CD4-positive, alpha-beta T cell treated with Interleukin-6 at 100 ng/mL for 8 hours (primary cell): ENCODE data around the gene PDXP.

Experiments used
- DNase-seq: peaks from one replicate; pipeline ENCODE4 v3.0.0-alpha.2; 2020; ENCODE audit warnings: mixed read lengths, low spot score

PDXP gene

DNA sequence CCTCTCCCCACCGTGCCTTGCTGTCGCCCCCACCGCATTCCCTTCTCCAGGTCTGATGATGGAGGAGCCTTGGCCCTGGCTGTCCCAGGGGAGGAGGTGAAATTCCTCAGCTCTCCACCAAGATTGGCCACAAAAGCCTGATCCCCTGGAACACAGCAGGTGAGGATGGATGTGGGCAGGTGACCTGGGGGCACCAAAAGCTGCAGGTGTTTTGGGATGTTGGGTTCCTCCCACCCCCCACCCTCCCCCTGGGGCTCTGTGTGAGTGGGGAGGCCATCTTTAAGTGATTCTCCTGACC, 39.0 kb downstream of the PDXP start:
- no peak for DNase-seq

- DNase-seq = no peak
These were observed 42.7 kb downstream of the PDXP start for GRCh38 chr22:37701141-37701786.

- DNase-seq = no peak
These were observed 45.4 kb downstream of the PDXP start for GRCh38 chr22:37703906-37704305.

- no peak for DNase-seq
These were observed 46.1 kb downstream of the PDXP start for GRCh38 chr22:37704645-37705044.

DNA sequence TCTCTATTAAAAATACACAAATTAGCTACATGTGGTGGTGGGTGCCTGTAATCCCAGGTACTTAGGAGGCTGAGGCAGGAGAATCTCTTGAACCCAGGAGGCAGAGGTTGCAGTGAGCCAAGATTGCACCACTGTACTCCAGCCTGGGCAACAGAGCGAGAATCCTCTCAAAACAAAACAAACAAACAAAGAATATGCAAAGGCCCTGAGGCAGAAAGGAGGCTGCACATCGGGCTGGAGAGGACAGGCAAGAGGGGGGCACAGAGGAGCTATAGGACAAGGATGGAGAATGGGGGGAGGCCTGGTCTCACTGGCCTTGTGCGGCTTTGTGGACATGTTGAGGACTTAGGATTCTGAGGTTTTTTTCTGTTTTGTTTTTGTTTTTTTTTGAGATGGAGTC, 46.7 kb downstream of the PDXP start:
- no peak for DNase-seq

- no peak for DNase-seq
These were observed 50.3 kb downstream of the PDXP start for GRCh38 chr22:37708580-37709444.

- no peak for DNase-seq
These were observed 50.9 kb downstream of the PDXP start for GRCh38 chr22:37709445-37709765.

- DNase-seq = no peak
These were observed 52.2 kb downstream of the PDXP start for GRCh38 chr22:37710675-37711074.

DNA sequence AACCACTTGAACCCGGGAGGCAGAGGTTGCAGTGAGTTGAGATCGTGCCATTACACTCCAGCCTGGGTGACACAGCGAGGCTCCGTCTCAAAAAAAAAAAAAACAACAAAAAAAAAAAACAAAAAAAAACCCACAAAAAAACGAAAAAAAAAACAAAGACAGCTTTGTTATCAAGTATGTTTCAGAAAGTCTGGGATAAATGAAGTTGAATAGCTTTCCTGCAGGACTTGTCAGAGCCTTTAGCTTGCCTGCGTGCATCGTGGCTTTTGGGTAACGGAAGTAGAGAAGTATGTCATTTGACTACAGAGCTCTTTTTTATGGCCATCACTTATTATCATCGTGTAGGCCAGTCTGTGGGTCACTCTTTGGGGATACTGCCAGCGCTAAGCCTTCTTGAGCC, 53.0 kb downstream of the PDXP start:
- DNase-seq = no peak

DNA sequence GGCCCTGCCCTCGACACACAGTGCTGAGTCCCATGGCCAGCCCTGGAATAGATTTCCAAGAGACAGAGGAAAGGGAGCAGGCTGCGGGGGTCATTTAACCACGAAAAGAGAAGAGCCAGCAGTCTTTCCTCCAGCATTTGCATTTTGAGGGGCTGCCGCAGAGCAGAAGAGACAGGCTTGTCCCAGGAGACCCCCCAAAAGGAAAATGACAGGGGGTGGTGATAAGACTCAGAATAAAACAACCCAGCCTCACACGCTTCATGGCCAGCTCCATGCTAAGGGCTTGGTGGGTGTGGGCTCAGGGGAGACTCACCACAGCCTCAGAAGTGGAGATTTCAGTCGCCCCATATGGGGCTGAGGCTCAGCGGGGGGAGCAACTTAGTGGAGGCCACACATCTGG, 55.2 kb downstream of the PDXP start:
- DNase-seq = no peak

- no peak for DNase-seq
These were observed 56.1 kb downstream of the PDXP start for GRCh38 chr22:37714634-37715033.

DNA sequence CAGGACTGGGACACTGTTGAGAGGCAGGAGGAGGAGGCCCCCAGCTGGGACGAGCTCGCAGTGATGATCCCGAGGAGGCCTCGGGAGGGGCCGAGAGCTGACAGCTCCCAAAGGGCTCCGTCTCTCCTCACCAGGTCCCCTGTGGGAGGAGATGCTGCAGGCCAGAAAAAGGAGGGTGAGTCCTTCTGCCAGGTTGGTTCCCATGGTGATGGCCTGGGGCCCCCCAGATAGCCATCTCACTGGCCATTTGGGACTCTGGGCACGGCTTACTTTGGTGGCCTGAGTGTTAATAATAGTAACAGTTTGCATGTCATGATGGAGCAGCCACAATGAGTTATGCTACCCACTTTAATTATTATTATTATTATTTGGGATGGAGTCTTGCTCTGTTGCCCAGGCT, 57.2 kb downstream of the PDXP start:
- DNase-seq = no peak
